Activated CD8-positive, alpha-beta T cell treated with anti-CD3 and anti-CD28 coated beads for 36 hours (primary cell): ENCODE data around the gene TOP2A. TPM values are rescaled to one million over a fixed set of nuclear protein-coding genes. Genes with fewer than 3 reads are reported as not detected.

ENCODE experiments used
- ATAC-seq: fragments of 200-7000 bp; cut with Tn5 transposase; one replicate; pipeline ENCODE4 v1.10.0; 2021; ENCODE audit warnings: mild to moderate bottlenecking, moderate library complexity
- CTCF ChIA-PET: fragments of 350-600 bp; sonication (Branson Sonifier 250); formaldehyde crosslinking; loops from one replicate; lab custom pipeline; 2021; ENCODE audit warnings: antibody characterized with exemption; lab: Charles Lee
- POLR2A ChIA-PET: fragments of 350-600 bp; sonication (Branson Sonifier 250); formaldehyde crosslinking; loops from one replicate; lab custom pipeline; 2021; ENCODE audit warnings: antibody characterized with exemption; lab: Charles Lee
- DNase-seq: peaks from one replicate; pipeline ENCODE4 v3.0.0-alpha.2; 2020
- H3K27ac Mint-ChIP-seq: one replicate; pipeline ENCODE4 v1.8.0; 2021; ENCODE audit warnings: mild to moderate bottlenecking, mixed read lengths
- H3K27me3 Mint-ChIP-seq: one replicate; pipeline ENCODE4 v1.8.0; 2021; ENCODE audit warnings: mixed read lengths
- H3K36me3 Mint-ChIP-seq: one replicate; pipeline ENCODE4 v1.8.0; 2021; ENCODE audit warnings: low read depth, mixed read lengths
- H3K4me1 Mint-ChIP-seq: one replicate; pipeline ENCODE4 v1.8.0; 2021; ENCODE audit warnings: low read depth, mixed read lengths
- H3K4me3 Mint-ChIP-seq: one replicate; pipeline ENCODE4 v1.8.0; 2021; ENCODE audit warnings: mild to moderate bottlenecking, moderate library complexity, mixed read lengths
- H3K9me3 Mint-ChIP-seq: one replicate; pipeline ENCODE4 v1.8.0; 2021; ENCODE audit warnings: mixed read lengths
- intact Hi-C: fragments of 100-400 bp; cut with micrococcal nuclease; formaldehyde crosslinking; loops from one replicate; pipeline ENCODE4 v1.10.0; 2022
- total RNA-seq, 2 experiments: library from RNA; stranded (reverse); gene quantifications; one replicate each; pipeline ENCODE4 v1.2.3, GENCODE V29; 2021
- TF ChIP-seq, protein P1 (sequence below): fragments of 200-600 bp; IDR thresholded peaks from one replicate; pipeline ENCODE4 v1.8.0; 2022; ENCODE audit warnings: antibody characterized with exemption, mild to moderate bottlenecking

Gene TOP2A
- total RNA-seq, 2 experiments from 2014 or later = 273 to 280 TPM

DNA sequence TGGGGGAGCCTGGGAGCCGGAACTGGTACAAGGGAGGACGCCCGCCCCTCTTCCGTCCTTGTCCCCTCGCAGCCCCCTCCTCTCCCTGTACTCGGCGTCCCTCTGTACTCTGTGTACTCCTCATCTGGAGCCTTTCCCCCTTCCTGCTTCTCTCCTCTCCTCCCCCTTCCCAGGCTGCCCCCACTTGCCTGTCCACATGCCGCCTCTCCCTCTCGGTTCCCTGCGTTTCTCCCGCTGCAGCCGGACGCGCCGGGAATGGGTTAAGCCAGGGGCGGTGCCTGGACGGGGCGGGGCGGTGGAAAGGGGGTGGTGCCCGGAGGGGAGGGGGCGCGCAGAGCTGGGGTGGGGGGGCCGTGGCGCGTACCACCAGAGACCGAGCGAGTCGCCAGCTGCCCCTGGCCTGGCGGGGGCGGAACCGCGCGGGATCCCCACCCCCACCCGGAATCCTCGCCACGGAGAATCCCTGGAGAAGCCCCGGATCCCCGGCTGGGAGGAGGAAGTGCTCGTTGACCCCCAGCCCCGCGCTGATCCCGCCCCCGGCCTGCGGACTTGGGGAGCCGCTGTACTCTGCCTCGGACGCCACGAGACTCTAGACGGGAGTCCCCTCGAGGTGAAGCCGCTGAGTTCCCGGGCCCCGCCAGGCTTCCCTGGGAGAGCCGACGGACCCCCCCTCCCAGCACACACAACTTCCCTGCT is 75.7 kb downstream of the TOP2A start:
- Mint-ChIP-seq H3K9me3 (no peaks in the 10 kb centered on the region), H3K27me3 (no peaks in the 10 kb centered on the region), H3K27ac (peak overlapping the region; percentile 30), H3K4me1 (peaks cover 77% of the 10 kb centered on the region), H3K36me3 (peaks cover 33% of the 10 kb centered on the region), H3K4me3 (peak overlapping the region; percentile 68)
- ChIA-PET CTCF (interaction anchor here (0.8 to 26.3 kb wide), 6 partner anchors 11 to 266 kb away, joined by 3 to 780 read pairs (median 4); partner anchors contain the start of genes CDC6 and RARA), POLR2A (interaction anchor here (0.6 to 2.7 kb wide), 8 partner anchors 11 to 51 kb away, joined by 3 to 10 read pairs (median 4); no protein-coding TSS in a partner anchor)
- ATAC-seq (no peak), DNase-seq (no peak)
- intact Hi-C loops = no loop called here
- TF ChIP-seq, protein P1, sequence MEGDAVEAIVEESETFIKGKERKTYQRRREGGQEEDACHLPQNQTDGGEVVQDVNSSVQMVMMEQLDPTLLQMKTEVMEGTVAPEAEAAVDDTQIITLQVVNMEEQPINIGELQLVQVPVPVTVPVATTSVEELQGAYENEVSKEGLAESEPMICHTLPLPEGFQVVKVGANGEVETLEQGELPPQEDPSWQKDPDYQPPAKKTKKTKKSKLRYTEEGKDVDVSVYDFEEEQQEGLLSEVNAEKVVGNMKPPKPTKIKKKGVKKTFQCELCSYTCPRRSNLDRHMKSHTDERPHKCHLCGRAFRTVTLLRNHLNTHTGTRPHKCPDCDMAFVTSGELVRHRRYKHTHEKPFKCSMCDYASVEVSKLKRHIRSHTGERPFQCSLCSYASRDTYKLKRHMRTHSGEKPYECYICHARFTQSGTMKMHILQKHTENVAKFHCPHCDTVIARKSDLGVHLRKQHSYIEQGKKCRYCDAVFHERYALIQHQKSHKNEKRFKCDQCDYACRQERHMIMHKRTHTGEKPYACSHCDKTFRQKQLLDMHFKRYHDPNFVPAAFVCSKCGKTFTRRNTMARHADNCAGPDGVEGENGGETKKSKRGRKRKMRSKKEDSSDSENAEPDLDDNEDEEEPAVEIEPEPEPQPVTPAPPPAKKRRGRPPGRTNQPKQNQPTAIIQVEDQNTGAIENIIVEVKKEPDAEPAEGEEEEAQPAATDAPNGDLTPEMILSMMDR = no peak

DNA sequence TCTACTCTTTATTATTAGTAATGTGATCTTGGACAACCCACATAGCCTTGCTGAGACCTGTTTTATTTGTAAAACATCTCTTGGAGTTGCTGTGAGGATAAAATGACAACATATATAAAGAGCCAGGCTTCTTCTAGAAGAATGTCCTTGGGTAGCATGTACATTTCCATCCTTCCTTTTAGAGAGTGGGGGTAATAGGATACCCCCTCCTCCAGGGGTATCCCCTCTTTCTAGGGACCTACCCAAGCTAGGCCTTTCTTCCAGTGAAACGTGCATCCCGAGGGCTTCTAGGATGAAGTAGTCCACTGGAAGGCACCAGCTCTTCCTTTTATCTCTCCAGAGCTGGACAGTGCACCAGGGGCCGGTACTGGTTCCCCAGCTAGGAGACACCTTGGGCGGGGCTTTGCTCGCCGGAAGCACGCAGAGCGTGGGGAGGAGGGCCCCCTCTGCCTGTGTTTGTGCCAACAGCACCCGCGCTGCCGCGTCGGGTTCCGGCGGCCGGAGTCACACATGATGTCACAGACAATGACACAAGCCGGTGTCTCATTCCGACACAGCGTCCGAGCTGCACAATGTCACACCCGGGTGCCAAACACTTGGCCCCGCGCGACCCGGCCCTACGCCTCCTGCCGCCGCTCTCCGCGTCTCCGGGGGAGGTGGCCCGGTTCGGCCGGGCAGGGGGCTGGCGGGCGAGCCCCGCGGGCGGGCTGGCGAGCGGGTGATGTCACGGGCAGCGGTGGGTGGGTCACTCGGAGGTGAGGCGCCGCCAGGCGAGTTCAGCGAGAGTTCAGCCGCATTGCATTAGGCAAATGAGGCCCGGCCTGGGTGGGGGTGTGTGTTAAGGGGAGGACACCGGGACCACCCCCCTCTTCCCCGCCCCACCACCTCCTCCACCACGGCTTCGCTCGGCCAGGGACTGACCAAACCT is 76.6 kb downstream of the TOP2A start:
- ChIA-PET POLR2A (interaction anchor here (0.8 to 2.7 kb wide), 9 partner anchors 10 to 41 kb away, joined by 3 to 10 read pairs (median 4); no protein-coding TSS in a partner anchor), CTCF (interaction anchor here (0.8 to 26.3 kb wide), 8 partner anchors 10 to 265 kb away, joined by 3 to 780 read pairs (median 4); partner anchors contain the start of genes CDC6 and RARA)
- ATAC-seq = peak; percentile 86
- TF ChIP-seq, protein P1 = peak; percentile 39
- peaks cover 33% of the 10 kb centered on the region for H3K36me3 Mint-ChIP-seq
- peaks cover 73% of the 10 kb centered on the region for H3K4me1 Mint-ChIP-seq
- peak overlapping the region; percentile 68 for H3K4me3 Mint-ChIP-seq
- peak; percentile 93 for DNase-seq
- H3K9me3 Mint-ChIP-seq = no peaks in the 10 kb centered on the region
- no peaks in the 10 kb centered on the region for H3K27me3 Mint-ChIP-seq
- intact Hi-C loops = no loop called here
- H3K27ac Mint-ChIP-seq = peak overlapping the region; percentile 87

DNA sequence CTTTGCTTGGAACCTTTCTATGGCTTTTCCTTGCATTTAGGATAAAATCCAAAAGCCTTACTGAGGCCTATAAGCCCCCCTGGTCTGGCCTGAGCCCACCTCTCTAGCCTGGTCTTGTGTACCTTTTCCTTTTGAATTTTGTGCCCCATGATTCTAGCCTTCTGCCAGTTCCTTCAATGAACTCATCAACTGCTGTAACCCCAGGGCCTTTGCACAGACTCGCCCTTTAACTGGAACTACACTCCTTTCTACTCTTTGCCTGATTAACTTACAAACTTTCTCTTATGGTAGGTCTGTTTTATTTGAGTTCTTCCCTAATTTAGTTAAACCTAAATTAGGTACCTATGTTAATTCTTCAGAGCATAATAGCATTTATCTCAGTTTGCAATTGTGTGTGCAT is 77.4 kb downstream of the TOP2A start:
- Mint-ChIP-seq H3K4me1 (peaks cover 65% of the 10 kb centered on the region), H3K27ac (peak overlapping the region; percentile 64), H3K36me3 (peaks cover 33% of the 10 kb centered on the region), H3K4me3 (no peak overlapping the region), H3K27me3 (no peaks in the 10 kb centered on the region), H3K9me3 (no peaks in the 10 kb centered on the region)
- TF ChIP-seq, protein P1 = no peak
- DNase-seq (no peak), ATAC-seq (no peak)
- ChIA-PET POLR2A (interaction anchor here (1.1 to 2.7 kb wide), 6 partner anchors 9 to 33 kb away, joined by 3 to 10 read pairs (median 4); no protein-coding TSS in a partner anchor), CTCF (interaction anchor here (0.9 to 26.3 kb wide), 5 partner anchors 10 to 227 kb away, joined by 3 to 780 read pairs (median 4); partner anchors contain the start of genes CDC6 and RARA)
- intact Hi-C loops = no loop called here

DNA sequence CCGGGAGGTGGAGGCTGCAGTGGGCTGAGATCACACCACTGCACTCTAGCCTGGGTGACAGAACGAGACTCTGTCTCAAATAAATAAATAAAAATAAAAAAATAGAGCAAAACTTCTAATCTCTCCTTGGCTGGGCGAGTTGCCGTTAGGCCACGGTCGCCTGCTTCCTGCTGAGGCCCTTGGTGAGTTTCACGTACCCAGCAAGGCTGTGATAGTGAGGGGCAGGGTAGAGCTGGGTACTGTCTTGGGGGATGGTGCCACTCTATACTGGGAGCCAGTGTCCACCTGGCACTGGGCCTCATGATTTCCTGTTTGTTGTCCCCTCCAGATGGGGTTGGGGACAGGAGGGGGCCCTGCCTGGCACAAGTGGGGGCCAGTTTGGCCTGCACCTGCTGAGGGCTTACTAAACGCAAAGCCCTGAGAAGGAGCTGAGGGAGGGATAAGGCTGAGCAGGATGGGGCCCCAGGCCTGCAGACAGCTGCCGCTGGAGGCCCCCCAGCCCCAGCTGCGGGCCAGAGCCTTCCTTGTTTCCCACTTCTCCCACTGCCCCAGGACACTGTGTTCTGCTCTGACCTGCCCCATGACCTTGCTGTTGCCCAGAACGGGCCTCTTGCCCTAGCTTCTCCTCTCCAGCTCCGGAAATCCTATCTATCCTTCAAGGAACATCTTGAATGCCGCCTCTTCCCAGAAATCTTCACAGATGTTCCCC is 78.6 kb downstream of the TOP2A start:
- intact Hi-C loops = no loop called here
- H3K9me3 Mint-ChIP-seq = no peaks in the 10 kb centered on the region
- no peak overlapping the region for H3K4me3 Mint-ChIP-seq
- DNase-seq (no peak), ATAC-seq (no peak)
- H3K4me1 Mint-ChIP-seq = peaks cover 64% of the 10 kb centered on the region
- TF ChIP-seq, protein P1 = no peak
- H3K27me3 Mint-ChIP-seq = no peaks in the 10 kb centered on the region
- POLR2A ChIA-PET = interaction anchor here (0.8 to 2.7 kb wide), 4 partner anchors 8 to 22 kb away, joined by 3 to 10 read pairs (median 4); no protein-coding TSS in a partner anchor
- peaks cover 33% of the 10 kb centered on the region for H3K36me3 Mint-ChIP-seq
- CTCF ChIA-PET = interaction anchor here (0.8 to 26.3 kb wide), 2 partner anchors 31 to 323 kb away, joined by 3 to 780 read pairs; partner anchors contain the start of genes CDC6 and RARA
- peak overlapping the region; percentile 46 for H3K27ac Mint-ChIP-seq

Other genes with a start within 250 kb of the TOP2A start
- gene RAPGEFL1, start 240.4 kb downstream of the TOP2A start, total RNA-seq = 1 to 10 TPM; 3.8 to 5.4 TPM
- gene WIPF2, start 198.6 kb downstream of the TOP2A start, total RNA-seq = 10 to 100 TPM; 15.3 to 17.9 TPM
- 100 to 1,000 TPM; 110 to 118 TPM for gene CDC6, start 130.0 kb downstream of the TOP2A start, total RNA-seq
- 10 to 100 TPM; 34.7 to 36.2 TPM for gene RARA, start 108.7 kb downstream of the TOP2A start, total RNA-seq
- not detected for gene GJD3, start 53.2 kb downstream of the TOP2A start, total RNA-seq
- gene IGFBP4, start 25.6 kb upstream of the TOP2A start, total RNA-seq = 10 to 100 TPM; 10.7 to 11.6 TPM
- 1 to 10 TPM; 5.8 to 6.3 TPM for gene TNS4, start 83.7 kb upstream of the TOP2A start, total RNA-seq
- 100 to 1,000 TPM; 297 to 302 TPM for gene CCR7, start 147.6 kb upstream of the TOP2A start, total RNA-seq
- gene SMARCE1, start 229.9 kb upstream of the TOP2A start, total RNA-seq = 10 to 100 TPM; 87.8 to 92.5 TPM
- gene KRT222, start 247.3 kb upstream of the TOP2A start, total RNA-seq = not detected